SK-N-SH (cell line): Measurements from ENCODE around the gene MEG3. TPM values are rescaled to one million over a fixed set of nuclear protein-coding genes. Genes with fewer than 3 reads are reported as not detected.

ENCODE experiments used
- CTCF ChIA-PET: fragments of 300-600, 350-600 bp; formaldehyde crosslinking; extraction: SDS; loops from one replicate; lab custom pipeline; 2021; lab: Yijun Ruan, JAX
- POLR2A ChIA-PET: fragments of 350-600 bp; sonication (Branson Sonifier 250); formaldehyde crosslinking; extraction: SDS; loops from one replicate; lab custom pipeline; 2020; ENCODE audit warnings: antibody characterized with exemption, inconsistent platforms; lab: Yijun Ruan, JAX
- DNase-seq: peaks from one replicate; pipeline ENCODE4 v3.0.0; 2012
- H2AFZ ChIP-seq: fragments of 200-600 bp; sonication (generic); 2 replicates; pipeline ENCODE4 v1.8.1; 2016; ENCODE audit warnings: antibody characterized with exemption, mild to moderate bottlenecking, low read depth
- H3F3A ChIP-seq: fragments of 200-600 bp; sonication (generic); replicated peaks from 2 replicates; pipeline ENCODE3; 2016; ENCODE audit warnings: antibody characterized with exemption, mild to moderate bottlenecking; ENCODE audit not compliant: insufficient read depth
- H3K27ac ChIP-seq, 2 experiments: fragments of 200-500 bp in 1 of 2; fragments of 200-600 bp in 1 of 2; sonication (Bioruptor generic) in 1 of 2; sonication (generic), shearing (Covaris generic) in 1 of 2; 2 replicates each; pipeline versions ENCODE4 v1.5.1 to v1.6.1; 2014 to 2016; ENCODE audit warnings: low read depth in 2 of 2, inconsistent platforms in 1 of 2, low read length in 1 of 2, mild to moderate bottlenecking in 1 of 2, mixed read lengths in 1 of 2
- H3K27me3 ChIP-seq: fragments of 200-600 bp; sonication (generic), shearing (Covaris generic); 2 replicates; pipeline ENCODE4 v1.6.1; 2016; ENCODE audit warnings: mixed run types; ENCODE audit not compliant: insufficient read depth
- H3K36me3 ChIP-seq, 2 experiments: fragments of 200-500 bp in 1 of 2; fragments of 200-600 bp in 1 of 2; sonication (Bioruptor generic) in 1 of 2; sonication (generic) in 1 of 2; replicated peaks in 1 of 2; 2 replicates each; pipeline versions ENCODE3 to v1.5.1; 2014 to 2016; ENCODE audit warnings: low read length in 1 of 2, mild to moderate bottlenecking in 1 of 2; ENCODE audit not compliant: insufficient read depth in 2 of 2, control insufficient read depth in 1 of 2
- H3K4me1 ChIP-seq, 2 experiments: fragments of 200-500 bp in 1 of 2; fragments of 200-600 bp in 1 of 2; sonication (Bioruptor generic) in 1 of 2; sonication (generic), shearing (Covaris generic) in 1 of 2; 2 replicates each; pipeline versions ENCODE4 v1.5.1 to v1.6.1; 2014 to 2016; ENCODE audit warnings: low read depth in 1 of 2, low read length in 1 of 2, mixed run types in 1 of 2; ENCODE audit not compliant: insufficient read depth in 2 of 2, control insufficient read depth in 1 of 2
- H3K4me2 ChIP-seq: fragments of 200-600 bp; sonication (generic), shearing (Covaris generic); 2 replicates; pipeline ENCODE4 v1.6.1; 2017; ENCODE audit warnings: mixed run types
- H3K4me3 ChIP-seq, 2 experiments: fragments of 200-500 bp in 1 of 2; fragments of 200-600 bp in 1 of 2; sonication (Bioruptor generic) in 1 of 2; sonication (generic), shearing (Covaris generic) in 1 of 2; 2 replicates each; pipeline versions ENCODE4 v1.5.1 to v1.8.1; 2014 to 2016; ENCODE audit warnings: low read depth in 2 of 2, inconsistent platforms in 1 of 2, low read length in 1 of 2, mild to moderate bottlenecking in 1 of 2, mixed read lengths in 1 of 2, moderate library complexity in 1 of 2
- H3K79me2 ChIP-seq: fragments of 200-600 bp; sonication (generic); 2 replicates; pipeline ENCODE4 v1.8.1; 2017; ENCODE audit warnings: mild to moderate bottlenecking; ENCODE audit not compliant: insufficient read depth
- H3K9ac ChIP-seq: fragments of 200-600 bp; sonication (generic); 2 replicates; pipeline ENCODE4 v1.6.1; 2017; ENCODE audit warnings: mixed run types
- H3K9me2 ChIP-seq: fragments of 200-600 bp; sonication (generic); 2 replicates; pipeline ENCODE4 v1.6.1; 2017; ENCODE audit warnings: mixed run types
- H3K9me3 ChIP-seq: fragments of 200-600 bp; sonication (generic); 2 replicates; pipeline ENCODE4 v1.6.1; 2017; ENCODE audit warnings: mixed run types, mild to moderate bottlenecking, moderate library complexity
- H4K20me1 ChIP-seq: fragments of 200-600 bp; sonication (generic); 2 replicates; pipeline ENCODE4 v1.6.1; 2017; ENCODE audit warnings: mild to moderate bottlenecking, mixed run types; ENCODE audit not compliant: insufficient read depth
- EZH2phosphoT487 ChIP-seq: fragments of 200-600 bp; sonication (generic); IDR thresholded peaks from 2 replicates; pipeline ENCODE4 v1.6.1; 2017; ENCODE audit warnings: low read depth, mixed run types, mild to moderate bottlenecking, antibody characterized with exemption, moderate library complexity, borderline replicate concordance
- FOXJ3 ChIP-seq: sonication (generic); formaldehyde crosslinking; IDR thresholded peaks from 2 replicates; pipeline ENCODE4 v1.5.1; 2020; ENCODE audit warnings: mild to moderate bottlenecking, missing genetic modification reagents
- NFIC ChIP-seq: IDR thresholded peaks from 2 replicates; pipeline ENCODE4 v1.4.0; 2012; ENCODE audit warnings: borderline replicate concordance
- RXRA ChIP-seq: IDR thresholded peaks from 2 replicates; pipeline ENCODE4 v1.4.0; 2012; ENCODE audit warnings: low read depth, mild to moderate bottlenecking, borderline replicate concordance
- WGBS: methylation state at CpG from one replicate; pipeline ENCODE4 v1.1.6; 2017; ENCODE audit warnings: low lambda C conversion rate; 5-methylcytosine and 5-hydroxymethylcytosine counted together
- polyA plus RNA-seq, 3 experiments: library from polyadenylated mRNA; depleted of rRNA; stranded (reverse); fragments of >200 nt; gene quantifications; 2 replicates each; pipeline ENCODE4 v1.2.3, GENCODE V29; 2012
- TF ChIP-seq, protein P1 (sequence below): fragments of 150-350 bp; IDR thresholded peaks from 2 replicates; pipeline ENCODE4 v1.6.1; 2017; ENCODE audit warnings: antibody characterized with exemption, low read length, low read depth, borderline replicate concordance
- TF ChIP-seq, protein P2 (sequence below): fragments of 200-600 bp; sonication (generic); IDR thresholded peaks from 2 replicates; pipeline ENCODE4 v1.6.1; 2017; ENCODE audit warnings: antibody characterized with exemption, mild to moderate bottlenecking, moderate library complexity

The MEG3 gene
- polyA plus RNA-seq, 1 of the 3 experiments (the other 2 are of a cell fraction): not detected

DNA sequence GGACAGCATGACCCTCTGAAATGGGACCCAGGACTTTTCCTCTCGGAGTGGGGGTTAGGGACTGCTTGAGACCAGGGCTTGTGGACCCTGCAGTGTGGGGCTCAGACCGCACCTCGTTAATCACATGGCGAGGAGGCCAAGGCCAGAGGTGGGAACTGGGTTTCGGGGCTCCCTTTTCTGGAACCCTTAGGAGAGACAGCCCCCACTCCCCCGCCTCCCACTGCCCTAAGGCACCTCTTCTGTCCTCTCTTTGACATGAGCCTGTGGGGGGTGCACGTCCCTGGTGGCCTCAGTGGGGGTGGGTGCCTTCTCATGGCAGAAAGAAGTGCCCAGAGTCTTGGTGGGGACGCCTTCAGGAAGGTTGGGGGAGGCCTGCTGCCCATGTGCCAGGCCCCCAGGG, 53.3 kb downstream of the MEG3 start:
- H2AFZ ChIP-seq: no peak overlapping the region
- no peaks in the 10 kb centered on the region for H4K20me1 ChIP-seq
- H3K27me3 ChIP-seq: no peaks in the 10 kb centered on the region
- DNase-seq: no peak
- H3K4me1 ChIP-seq: peaks cover 0 to 28% of the 10 kb centered on the region in 2 experiments; a peak in 1 of 4 replicates
- CTCF ChIA-PET: interaction anchor here (0.7 kb wide), 1 partner anchor 14 kb away, joined by 5 read pairs; no protein-coding TSS in a partner anchor
- no peaks in the 10 kb centered on the region for H3K9me2 ChIP-seq
- no peak overlapping the region for H3K4me2 ChIP-seq
- no peak for TF ChIP-seq EZH2phosphoT487
- no peak for TF ChIP-seq NFIC
- no peak for TF ChIP-seq FOXJ3 (CRISPR knock-in tag)
- no peak for TF ChIP-seq RXRA
- TF ChIP-seq, all 33 proteins: peak for 0
- no peaks in the 10 kb centered on the region for H3K36me3 ChIP-seq
- H3K9me3 ChIP-seq: no peaks in the 10 kb centered on the region
- 74% methylated on average over 4 of the region's 8 CpGs for WGBS
- H3K9ac ChIP-seq: no peak overlapping the region
- no peaks in the 10 kb centered on the region for H3F3A ChIP-seq
- H3K27ac ChIP-seq: no peak overlapping the region; a peak in 1 of 4 replicates
- no peaks in the 10 kb centered on the region for H3K79me2 ChIP-seq
- POLR2A ChIA-PET: no interaction called here
- no peak overlapping the region for H3K4me3 ChIP-seq

DNA sequence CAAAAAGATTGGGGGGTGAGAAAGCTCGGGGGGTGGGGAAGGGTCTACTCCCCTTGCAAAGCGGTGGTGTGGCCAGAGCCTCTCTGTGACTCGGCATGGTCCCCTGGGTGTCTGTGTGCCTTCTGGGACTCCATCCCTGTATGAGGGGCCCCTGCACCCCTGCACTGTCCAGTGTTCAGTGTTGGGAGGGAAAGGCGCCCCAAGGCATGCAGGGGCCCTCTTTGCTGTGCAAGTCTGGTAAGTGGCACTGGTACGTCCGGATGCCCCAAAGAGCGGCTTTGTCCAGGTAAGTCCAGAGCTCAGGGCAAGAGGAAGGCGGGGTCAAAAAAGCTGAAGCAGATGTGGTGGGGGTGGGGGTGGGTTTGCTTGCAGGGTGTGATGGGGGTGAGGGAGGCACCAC, 53.9 kb downstream of the MEG3 start:
- no peak for DNase-seq
- Histone ChIP-seq H4K20me1 (no peaks in the 10 kb centered on the region), H3K4me2 (no peak overlapping the region), H3K9me2 (no peaks in the 10 kb centered on the region), H3K4me1 (peaks cover 0 to 28% of the 10 kb centered on the region in 2 experiments; a peak in 1 of 4 replicates), H3F3A (no peaks in the 10 kb centered on the region), H3K9me3 (no peaks in the 10 kb centered on the region), H3K27ac (peak overlapping the region in 1 of 2 experiments; percentile 34; a peak in 1 of 4 replicates), H3K9ac (no peak overlapping the region), H3K79me2 (no peaks in the 10 kb centered on the region), H3K4me3 (no peak overlapping the region), H3K27me3 (no peaks in the 10 kb centered on the region), H2AFZ (no peak overlapping the region), H3K36me3 (no peaks in the 10 kb centered on the region)
- TF ChIP-seq, protein P1, sequence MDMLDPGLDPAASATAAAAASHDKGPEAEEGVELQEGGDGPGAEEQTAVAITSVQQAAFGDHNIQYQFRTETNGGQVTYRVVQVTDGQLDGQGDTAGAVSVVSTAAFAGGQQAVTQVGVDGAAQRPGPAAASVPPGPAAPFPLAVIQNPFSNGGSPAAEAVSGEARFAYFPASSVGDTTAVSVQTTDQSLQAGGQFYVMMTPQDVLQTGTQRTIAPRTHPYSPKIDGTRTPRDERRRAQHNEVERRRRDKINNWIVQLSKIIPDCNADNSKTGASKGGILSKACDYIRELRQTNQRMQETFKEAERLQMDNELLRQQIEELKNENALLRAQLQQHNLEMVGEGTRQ: no peak
- TF ChIP-seq, protein P2, sequence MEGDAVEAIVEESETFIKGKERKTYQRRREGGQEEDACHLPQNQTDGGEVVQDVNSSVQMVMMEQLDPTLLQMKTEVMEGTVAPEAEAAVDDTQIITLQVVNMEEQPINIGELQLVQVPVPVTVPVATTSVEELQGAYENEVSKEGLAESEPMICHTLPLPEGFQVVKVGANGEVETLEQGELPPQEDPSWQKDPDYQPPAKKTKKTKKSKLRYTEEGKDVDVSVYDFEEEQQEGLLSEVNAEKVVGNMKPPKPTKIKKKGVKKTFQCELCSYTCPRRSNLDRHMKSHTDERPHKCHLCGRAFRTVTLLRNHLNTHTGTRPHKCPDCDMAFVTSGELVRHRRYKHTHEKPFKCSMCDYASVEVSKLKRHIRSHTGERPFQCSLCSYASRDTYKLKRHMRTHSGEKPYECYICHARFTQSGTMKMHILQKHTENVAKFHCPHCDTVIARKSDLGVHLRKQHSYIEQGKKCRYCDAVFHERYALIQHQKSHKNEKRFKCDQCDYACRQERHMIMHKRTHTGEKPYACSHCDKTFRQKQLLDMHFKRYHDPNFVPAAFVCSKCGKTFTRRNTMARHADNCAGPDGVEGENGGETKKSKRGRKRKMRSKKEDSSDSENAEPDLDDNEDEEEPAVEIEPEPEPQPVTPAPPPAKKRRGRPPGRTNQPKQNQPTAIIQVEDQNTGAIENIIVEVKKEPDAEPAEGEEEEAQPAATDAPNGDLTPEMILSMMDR: no peak
- ChIA-PET CTCF (interaction anchor here (0.6 to 0.7 kb wide), 2 partner anchors 15 to 355 kb away, joined by 4 to 5 read pairs; no protein-coding TSS in a partner anchor), POLR2A (no interaction called here)
- WGBS: 75% methylated on average over 8 of the region's 8 CpGs
